ENCODE data around the gene SEMA5B. TPM values are rescaled to one million over a fixed set of nuclear protein-coding genes. Genes with fewer than 3 reads are reported as not detected.

SEMA5B gene
- total RNA-seq, 3 donors from 2014 or later = 0.34 to 0.89 (median 0.35) TPM

DNA sequence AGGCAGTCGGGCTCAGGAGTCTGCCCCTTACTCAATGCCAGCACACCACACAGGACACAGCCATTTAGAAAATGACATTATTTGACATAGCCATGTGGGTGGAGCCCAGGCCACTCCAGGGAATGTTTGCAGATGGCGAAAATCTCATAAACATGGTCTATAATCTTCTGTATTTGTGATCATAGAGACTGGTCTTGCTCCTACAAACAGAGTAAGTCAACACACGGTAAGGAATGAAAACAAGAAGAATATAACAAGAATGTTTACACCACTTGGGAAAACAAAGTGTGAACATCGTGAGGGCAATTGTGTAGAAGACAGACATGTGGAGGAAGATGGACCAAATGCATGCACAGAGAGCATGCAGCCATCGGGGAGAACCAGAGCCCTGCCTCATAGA, 68.2 kb downstream of the SEMA5B start:
- Histone ChIP-seq H3K36me3 (ENCODE audit: low read depth) (no peaks in the 10 kb centered on the region), H3K9me3 (no peaks in the 10 kb centered on the region), H3K4me3 (no peak overlapping the region), H3K4me1 (ENCODE audit: low read depth) (no peaks in the 10 kb centered on the region)
- ATAC-seq (no peak), DNase-seq (no peak)
- TF ChIP-seq, protein P1, sequence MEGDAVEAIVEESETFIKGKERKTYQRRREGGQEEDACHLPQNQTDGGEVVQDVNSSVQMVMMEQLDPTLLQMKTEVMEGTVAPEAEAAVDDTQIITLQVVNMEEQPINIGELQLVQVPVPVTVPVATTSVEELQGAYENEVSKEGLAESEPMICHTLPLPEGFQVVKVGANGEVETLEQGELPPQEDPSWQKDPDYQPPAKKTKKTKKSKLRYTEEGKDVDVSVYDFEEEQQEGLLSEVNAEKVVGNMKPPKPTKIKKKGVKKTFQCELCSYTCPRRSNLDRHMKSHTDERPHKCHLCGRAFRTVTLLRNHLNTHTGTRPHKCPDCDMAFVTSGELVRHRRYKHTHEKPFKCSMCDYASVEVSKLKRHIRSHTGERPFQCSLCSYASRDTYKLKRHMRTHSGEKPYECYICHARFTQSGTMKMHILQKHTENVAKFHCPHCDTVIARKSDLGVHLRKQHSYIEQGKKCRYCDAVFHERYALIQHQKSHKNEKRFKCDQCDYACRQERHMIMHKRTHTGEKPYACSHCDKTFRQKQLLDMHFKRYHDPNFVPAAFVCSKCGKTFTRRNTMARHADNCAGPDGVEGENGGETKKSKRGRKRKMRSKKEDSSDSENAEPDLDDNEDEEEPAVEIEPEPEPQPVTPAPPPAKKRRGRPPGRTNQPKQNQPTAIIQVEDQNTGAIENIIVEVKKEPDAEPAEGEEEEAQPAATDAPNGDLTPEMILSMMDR (IDR thresholded peaks at IDR 0.05) = no peak
- intact Hi-C loops (cut with DNase I, micrococcal nuclease) = no loop called here

DNA sequence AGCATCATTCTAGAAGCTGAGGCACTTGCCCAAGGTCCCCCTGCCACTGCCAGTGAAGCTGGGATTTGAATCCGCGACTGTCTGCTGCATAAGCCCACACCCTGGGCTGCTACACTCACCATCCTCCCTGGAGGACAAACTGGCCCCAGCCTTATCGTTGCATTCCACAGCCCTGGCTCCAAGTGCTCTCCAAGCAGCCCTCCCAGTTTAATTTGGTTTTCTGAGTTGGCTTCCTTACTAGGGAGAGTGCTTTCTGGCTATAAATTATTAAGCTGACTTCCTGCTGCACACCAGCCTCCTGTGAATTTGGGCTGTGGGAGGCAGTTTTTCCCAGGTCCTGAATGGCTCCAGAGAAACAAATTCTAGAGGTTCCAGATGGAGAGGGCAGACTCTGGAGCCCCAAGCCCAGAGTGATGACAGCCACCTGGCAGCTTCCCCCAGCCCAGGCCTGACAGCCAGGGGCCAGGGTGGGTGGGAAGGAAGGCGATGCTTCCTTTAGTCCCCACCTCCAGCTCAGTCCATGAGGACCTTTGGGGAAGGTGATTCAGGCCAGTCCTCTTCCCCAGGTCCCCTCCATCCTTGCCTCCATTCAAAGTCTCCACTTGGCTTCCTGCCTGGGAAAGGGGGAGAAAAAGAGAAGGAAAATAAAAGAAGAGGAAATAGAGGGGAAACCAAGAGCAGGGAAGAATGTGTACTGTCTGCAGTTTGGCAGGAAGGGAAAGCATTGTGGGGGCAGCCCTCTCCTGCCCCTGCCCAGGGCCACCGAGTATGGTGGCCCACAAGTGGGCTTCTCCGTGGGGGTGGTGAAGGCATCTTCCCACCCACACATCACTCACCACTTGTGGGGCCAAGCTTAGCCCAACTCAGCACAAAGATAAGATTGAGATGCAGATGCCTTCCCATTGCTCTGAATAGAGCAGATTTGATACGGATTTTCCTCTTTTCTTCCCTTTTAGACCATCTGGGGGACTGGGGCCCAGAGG, 69.6 kb downstream of the SEMA5B start:
- Histone ChIP-seq H3K4me1 (ENCODE audit: low read depth) (no peaks in the 10 kb centered on the region), H3K36me3 (ENCODE audit: low read depth) (no peaks in the 10 kb centered on the region), H3K4me3 (no peak overlapping the region), H3K9me3 (no peaks in the 10 kb centered on the region)
- ATAC-seq = no peak
- TF ChIP-seq, protein P1 (IDR thresholded peaks at IDR 0.05) = no peak
- no peak for DNase-seq
- intact Hi-C loops (cut with DNase I, micrococcal nuclease) = no loop called here

DNA sequence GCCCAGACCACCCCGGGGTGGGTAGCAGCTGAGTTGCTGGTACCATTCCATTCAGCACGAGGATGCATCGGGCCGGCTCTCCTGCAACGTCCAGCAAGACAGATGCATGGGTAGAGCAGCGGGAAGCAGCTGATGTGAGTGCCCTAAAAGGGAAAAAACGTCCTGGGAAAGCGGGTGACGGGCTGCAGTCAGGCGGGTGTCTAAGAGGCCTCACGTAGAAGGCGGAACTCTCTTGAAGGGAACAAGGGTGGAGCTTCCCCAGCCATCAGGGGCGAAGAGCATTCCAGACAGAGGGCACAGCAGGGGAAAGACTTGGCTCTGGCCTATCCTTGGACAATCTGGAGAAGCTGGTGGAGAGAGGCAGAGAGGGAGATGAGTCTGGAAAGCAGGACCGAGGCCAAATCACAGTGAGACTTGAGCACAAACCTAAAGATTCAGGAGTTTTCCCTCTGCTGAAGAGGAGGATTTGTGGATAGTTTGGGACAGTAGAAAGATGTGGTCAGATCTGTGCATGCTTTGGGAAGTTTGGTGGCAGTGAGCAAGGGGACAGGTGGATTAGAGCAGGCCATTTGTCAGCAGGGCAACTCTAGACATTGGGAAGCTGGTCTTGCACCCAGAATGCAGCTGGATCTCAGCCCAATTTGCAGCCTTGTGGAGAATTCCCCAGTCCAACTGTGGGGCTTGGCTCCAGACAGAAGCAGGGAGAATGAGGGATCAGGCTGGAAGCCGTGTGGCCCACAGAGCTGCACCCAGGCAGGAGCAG, 70.7 kb downstream of the SEMA5B start:
- intact Hi-C loops (cut with DNase I, micrococcal nuclease) = no loop called here

DNA sequence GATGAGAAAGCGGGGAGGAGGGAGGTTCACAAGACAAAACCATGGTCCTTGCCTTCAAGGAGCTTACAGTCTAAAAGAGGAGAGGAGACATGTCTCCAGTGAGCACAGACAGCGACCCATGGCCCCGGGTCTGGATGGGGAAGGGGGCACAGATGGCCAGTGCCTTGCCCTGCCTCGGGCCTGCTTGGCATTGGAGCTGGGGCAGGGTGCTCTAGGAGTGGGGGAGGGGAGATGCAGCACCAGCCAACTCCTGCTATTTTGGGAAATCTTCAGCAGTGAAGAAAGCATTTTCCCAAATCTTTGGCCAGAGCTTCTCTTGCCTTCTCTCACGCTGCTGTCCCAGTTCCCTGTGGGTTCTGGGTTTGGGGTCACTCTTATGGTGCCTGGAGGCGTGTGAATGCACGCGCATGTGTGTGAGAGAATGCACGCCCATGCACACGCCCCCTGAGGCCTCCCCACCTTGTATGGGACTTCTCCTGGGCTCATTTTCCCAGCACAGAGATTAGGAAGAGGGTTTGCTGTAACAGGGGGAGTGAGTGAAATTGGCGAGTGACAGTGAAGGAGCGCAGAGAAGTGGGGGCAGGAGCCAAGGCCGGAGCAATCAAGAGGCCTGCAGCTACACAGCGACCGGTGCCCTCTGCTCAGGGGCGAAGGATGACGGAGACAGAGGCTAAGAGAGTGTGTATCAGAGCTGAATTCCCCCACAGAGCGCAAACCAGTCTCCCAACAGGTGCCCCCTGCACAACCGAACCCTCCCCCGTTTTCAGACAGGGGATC, 71.5 kb downstream of the SEMA5B start:
- Histone ChIP-seq H3K4me1 (ENCODE audit: low read depth) (no peaks in the 10 kb centered on the region), H3K9me3 (no peaks in the 10 kb centered on the region), H3K4me3 (no peak overlapping the region), H3K36me3 (ENCODE audit: low read depth) (no peaks in the 10 kb centered on the region)
- intact Hi-C loops (cut with DNase I, micrococcal nuclease) = no loop called here
- TF ChIP-seq, protein P1 (IDR thresholded peaks at IDR 0.05) = no peak
- no peak for ATAC-seq
- no peak for DNase-seq

More for the DNA sequence above, 70.7 kb downstream of the SEMA5B start:
- TF ChIP-seq, protein P1 (IDR thresholded peaks at IDR 0.05) = no peak
- ATAC-seq = no peak
- Histone ChIP-seq H3K4me3 (no peak overlapping the region), H3K36me3 (ENCODE audit: low read depth) (no peaks in the 10 kb centered on the region), H3K4me1 (ENCODE audit: low read depth) (no peaks in the 10 kb centered on the region), H3K9me3 (no peaks in the 10 kb centered on the region)
- DNase-seq = no peak

DNA sequence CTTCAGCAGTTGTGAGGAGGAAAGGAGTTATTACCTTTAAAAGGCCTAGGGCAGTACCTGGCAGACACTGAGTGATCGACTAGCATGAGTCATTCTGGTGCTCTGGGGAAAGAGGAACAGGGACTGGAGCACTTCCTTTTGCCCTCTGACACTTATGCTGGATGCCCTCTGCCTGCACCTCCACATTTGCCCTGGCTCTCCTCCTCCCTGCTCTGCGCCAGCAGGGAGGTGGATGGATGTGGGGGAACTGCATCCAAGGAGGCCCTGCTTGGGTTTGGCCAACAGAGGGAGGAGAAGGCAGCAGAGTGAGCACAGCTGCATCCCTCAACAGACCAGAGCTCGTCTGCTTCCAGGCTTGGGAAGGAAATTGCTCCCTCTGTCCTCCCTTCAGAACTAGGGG, 75.0 kb downstream of the SEMA5B start:
- ATAC-seq (peak; percentile 81), DNase-seq (no peak)
- TF ChIP-seq, protein P1 (IDR thresholded peaks at IDR 0.05) = no peak
- intact Hi-C loops (cut with DNase I, micrococcal nuclease) = no loop called here
- no peaks in the 10 kb centered on the region for H3K4me1 ChIP-seq (ENCODE audit: low read depth)
- H3K9me3 ChIP-seq = no peaks in the 10 kb centered on the region
- no peaks in the 10 kb centered on the region for H3K36me3 ChIP-seq (ENCODE audit: low read depth)
- no peak overlapping the region for H3K4me3 ChIP-seq
